Lower leg skin (tissue), 3 donors: Measurements from ENCODE around the gene ADGRG4.

Experiments
- CTCF ChIP-seq, 3 donors: fragments of 450-650 bp; IDR thresholded peaks; one replicate each; pipeline ENCODE4 v1.5.1; 2016; ENCODE audit warnings: antibody characterized with exemption in 3 of 3, mild to moderate bottlenecking in 3 of 3, moderate library complexity in 2 of 3
- POLR2A ChIP-seq, 2 donors: fragments of 450-650 bp; IDR thresholded peaks; one replicate each; pipeline ENCODE4 v1.6.1; 2016 to 2017; ENCODE audit warnings: antibody characterized with exemption in 2 of 2, mild to moderate bottlenecking in 1 of 2, moderate library complexity in 1 of 2

- TF ChIP-seq POLR2A (IDR thresholded peaks at IDR 0.05) (no peak), CTCF (IDR thresholded peaks at IDR 0.05) (no peak)
Observed at GRCh38 chrX:136325377-136325776, 24.6 kb downstream of the ADGRG4 start.
